H1 (cell line): ENCODE measurements around the gene CACNB4. TPM values are rescaled to one million over a fixed set of nuclear protein-coding genes. Genes with fewer than 3 reads are reported as not detected.

Experiments
- CBX5 ChIP-seq: fragments of 300-800, 300-1000 bp; sonication (generic); IDR thresholded peaks from 2 replicates; pipeline ENCODE4 v1.7.1; 2016; ENCODE audit warnings: antibody characterized with exemption, low read length, low read depth
- CBX8 ChIP-seq: fragments of 300-800, 300-1000 bp; sonication (generic); IDR thresholded peaks from 2 replicates; pipeline ENCODE4 v1.7.1; 2016; ENCODE audit warnings: low read depth, low read length, borderline replicate concordance
- HDAC2 ChIP-seq, 2 experiments: fragments of 300-600 bp in 1 of 2; sonication (generic) in 1 of 2; IDR thresholded peaks; 2 replicates each; pipeline ENCODE4 v1.6.1; 2011 to 2012; ENCODE audit warnings: low read depth in 2 of 2, low read length in 2 of 2, mild to moderate bottlenecking in 2 of 2, moderate library complexity in 2 of 2, borderline replicate concordance in 1 of 2, inconsistent platforms in 1 of 2
- JUN ChIP-seq: IDR thresholded peaks from 2 replicates; pipeline ENCODE4 v1.6.1; 2011; ENCODE audit warnings: low read depth, mild to moderate bottlenecking, improper control_type of control experiment, low read length
- POLR2AphosphoS5 ChIP-seq: IDR thresholded peaks from 2 replicates; pipeline ENCODE4 v1.6.1; 2011; ENCODE audit warnings: low read depth, low read length
- RFX5 ChIP-seq: IDR thresholded peaks from 2 replicates; pipeline ENCODE4 v1.6.1; 2011; ENCODE audit warnings: low read depth, low read length, improper control_type of control experiment, borderline replicate concordance
- SAP30 ChIP-seq: fragments of 300-600 bp; sonication (generic); IDR thresholded peaks from 2 replicates; pipeline ENCODE4 v1.7.1; 2012; ENCODE audit warnings: low read length, moderate library complexity, mild to moderate bottlenecking, inconsistent platforms; ENCODE audit not compliant: insufficient read depth, insufficient replicate concordance
- SP1 ChIP-seq: IDR thresholded peaks from 2 replicates; pipeline ENCODE4 v1.6.1; 2011; ENCODE audit warnings: low read depth, low read length
- ZNF274 ChIP-seq: IDR thresholded peaks from 2 replicates; pipeline ENCODE4 v1.7.0; 2012; ENCODE audit warnings: low read length, borderline replicate concordance; ENCODE audit errors: extremely low read depth
- polyA plus RNA-seq, 7 experiments: library from polyadenylated mRNA; depleted of rRNA in 3 of 7; stranded (reverse) in 5 of 7; unstranded in 2 of 7; fragments of >200 nt in 5 of 7; fragments of 200-250 nt in 2 of 7; gene quantifications; 1 replicate in 5 of 7; 2 replicates in 1 of 7; 4 replicates in 1 of 7; pipeline versions ENCODE4 v1.2.1 to v1.2.3, GENCODE V29; 2011 to 2013; ENCODE audit warnings: missing spikeins in 2 of 7, mixed read lengths in 2 of 7
- total RNA-seq: library from RNA; stranded (reverse); fragmentation: NEBNext Ultra II Directional; extraction: Animal tissue kit (Norgen Biotek cat#: 25700); gene quantifications from 2 replicates; pipeline ENCODE4 v1.2.1, GENCODE V29; 2021
- TF ChIP-seq, protein P1 (sequence below): fragments of 300-600 bp; sonication (generic); IDR thresholded peaks from 2 replicates; pipeline ENCODE4 v1.7.1; 2012; ENCODE audit warnings: low read length, moderate library complexity, mild to moderate bottlenecking, inconsistent platforms; ENCODE audit not compliant: insufficient replicate concordance

CACNB4 gene
- total and polyA plus RNA-seq, 2 of the 8 experiments (the other 6 are each of a cell fraction or from before 2014, with no cell fraction given) = 2.0 to 4.0 TPM

DNA sequence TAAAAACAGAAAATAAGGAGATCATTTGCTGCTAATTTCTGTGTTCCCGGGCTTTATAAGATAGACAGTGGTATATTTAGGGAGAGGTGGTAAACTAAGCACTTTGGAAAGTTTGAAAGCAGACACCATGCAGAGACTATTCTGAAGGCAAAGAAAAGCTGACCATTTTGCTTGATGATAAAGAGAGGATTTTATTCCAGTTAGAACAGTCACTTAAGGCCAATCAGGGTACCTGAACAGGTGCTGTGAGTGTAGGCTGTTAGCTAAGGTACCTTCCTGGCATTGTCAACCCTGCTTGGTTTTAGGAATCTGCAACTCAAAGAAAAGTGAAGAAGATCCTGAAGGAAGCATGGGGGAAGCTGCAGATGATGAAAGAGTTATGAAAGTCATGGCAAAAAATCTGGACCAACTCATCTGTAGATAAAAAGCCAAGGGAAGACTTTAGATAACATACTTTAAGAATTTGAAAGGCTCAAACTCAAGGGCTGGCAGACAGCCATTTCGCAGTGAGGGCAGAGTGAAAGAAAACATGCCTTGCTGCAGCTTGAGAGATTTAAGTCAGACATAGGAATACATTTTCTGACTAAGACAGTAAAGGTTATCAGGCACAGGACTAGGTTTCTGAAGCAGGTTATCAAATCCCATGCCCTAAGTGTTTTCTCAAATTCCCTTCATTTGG lies 190.5 kb downstream of the CACNB4 start (continued):
- TF ChIP-seq, protein P1, sequence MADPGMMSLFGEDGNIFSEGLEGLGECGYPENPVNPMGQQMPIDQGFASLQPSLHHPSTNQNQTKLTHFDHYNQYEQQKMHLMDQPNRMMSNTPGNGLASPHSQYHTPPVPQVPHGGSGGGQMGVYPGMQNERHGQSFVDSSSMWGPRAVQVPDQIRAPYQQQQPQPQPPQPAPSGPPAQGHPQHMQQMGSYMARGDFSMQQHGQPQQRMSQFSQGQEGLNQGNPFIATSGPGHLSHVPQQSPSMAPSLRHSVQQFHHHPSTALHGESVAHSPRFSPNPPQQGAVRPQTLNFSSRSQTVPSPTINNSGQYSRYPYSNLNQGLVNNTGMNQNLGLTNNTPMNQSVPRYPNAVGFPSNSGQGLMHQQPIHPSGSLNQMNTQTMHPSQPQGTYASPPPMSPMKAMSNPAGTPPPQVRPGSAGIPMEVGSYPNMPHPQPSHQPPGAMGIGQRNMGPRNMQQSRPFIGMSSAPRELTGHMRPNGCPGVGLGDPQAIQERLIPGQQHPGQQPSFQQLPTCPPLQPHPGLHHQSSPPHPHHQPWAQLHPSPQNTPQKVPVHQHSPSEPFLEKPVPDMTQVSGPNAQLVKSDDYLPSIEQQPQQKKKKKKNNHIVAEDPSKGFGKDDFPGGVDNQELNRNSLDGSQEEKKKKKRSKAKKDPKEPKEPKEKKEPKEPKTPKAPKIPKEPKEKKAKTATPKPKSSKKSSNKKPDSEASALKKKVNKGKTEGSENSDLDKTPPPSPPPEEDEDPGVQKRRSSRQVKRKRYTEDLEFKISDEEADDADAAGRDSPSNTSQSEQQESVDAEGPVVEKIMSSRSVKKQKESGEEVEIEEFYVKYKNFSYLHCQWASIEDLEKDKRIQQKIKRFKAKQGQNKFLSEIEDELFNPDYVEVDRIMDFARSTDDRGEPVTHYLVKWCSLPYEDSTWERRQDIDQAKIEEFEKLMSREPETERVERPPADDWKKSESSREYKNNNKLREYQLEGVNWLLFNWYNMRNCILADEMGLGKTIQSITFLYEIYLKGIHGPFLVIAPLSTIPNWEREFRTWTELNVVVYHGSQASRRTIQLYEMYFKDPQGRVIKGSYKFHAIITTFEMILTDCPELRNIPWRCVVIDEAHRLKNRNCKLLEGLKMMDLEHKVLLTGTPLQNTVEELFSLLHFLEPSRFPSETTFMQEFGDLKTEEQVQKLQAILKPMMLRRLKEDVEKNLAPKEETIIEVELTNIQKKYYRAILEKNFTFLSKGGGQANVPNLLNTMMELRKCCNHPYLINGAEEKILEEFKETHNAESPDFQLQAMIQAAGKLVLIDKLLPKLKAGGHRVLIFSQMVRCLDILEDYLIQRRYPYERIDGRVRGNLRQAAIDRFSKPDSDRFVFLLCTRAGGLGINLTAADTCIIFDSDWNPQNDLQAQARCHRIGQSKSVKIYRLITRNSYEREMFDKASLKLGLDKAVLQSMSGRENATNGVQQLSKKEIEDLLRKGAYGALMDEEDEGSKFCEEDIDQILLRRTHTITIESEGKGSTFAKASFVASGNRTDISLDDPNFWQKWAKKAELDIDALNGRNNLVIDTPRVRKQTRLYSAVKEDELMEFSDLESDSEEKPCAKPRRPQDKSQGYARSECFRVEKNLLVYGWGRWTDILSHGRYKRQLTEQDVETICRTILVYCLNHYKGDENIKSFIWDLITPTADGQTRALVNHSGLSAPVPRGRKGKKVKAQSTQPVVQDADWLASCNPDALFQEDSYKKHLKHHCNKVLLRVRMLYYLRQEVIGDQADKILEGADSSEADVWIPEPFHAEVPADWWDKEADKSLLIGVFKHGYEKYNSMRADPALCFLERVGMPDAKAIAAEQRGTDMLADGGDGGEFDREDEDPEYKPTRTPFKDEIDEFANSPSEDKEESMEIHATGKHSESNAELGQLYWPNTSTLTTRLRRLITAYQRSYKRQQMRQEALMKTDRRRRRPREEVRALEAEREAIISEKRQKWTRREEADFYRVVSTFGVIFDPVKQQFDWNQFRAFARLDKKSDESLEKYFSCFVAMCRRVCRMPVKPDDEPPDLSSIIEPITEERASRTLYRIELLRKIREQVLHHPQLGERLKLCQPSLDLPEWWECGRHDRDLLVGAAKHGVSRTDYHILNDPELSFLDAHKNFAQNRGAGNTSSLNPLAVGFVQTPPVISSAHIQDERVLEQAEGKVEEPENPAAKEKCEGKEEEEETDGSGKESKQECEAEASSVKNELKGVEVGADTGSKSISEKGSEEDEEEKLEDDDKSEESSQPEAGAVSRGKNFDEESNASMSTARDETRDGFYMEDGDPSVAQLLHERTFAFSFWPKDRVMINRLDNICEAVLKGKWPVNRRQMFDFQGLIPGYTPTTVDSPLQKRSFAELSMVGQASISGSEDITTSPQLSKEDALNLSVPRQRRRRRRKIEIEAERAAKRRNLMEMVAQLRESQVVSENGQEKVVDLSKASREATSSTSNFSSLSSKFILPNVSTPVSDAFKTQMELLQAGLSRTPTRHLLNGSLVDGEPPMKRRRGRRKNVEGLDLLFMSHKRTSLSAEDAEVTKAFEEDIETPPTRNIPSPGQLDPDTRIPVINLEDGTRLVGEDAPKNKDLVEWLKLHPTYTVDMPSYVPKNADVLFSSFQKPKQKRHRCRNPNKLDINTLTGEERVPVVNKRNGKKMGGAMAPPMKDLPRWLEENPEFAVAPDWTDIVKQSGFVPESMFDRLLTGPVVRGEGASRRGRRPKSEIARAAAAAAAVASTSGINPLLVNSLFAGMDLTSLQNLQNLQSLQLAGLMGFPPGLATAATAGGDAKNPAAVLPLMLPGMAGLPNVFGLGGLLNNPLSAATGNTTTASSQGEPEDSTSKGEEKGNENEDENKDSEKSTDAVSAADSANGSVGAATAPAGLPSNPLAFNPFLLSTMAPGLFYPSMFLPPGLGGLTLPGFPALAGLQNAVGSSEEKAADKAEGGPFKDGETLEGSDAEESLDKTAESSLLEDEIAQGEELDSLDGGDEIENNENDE = no peak
- TF ChIP-seq JUN (no peak), SAP30 (no peak), CBX8 (no peak), CBX5 (no peak), HDAC2 (IDR thresholded peaks at IDR 0.05; ENCODE audit: borderline replicate concordance in 1 of 2, low read depth in 2 of 2, low read length in 2 of 2) (no peak), RFX5 (no peak), POLR2AphosphoS5 (no peak), SP1 (no peak), ZNF274 (no peak)
